ENCODE results near the gene FHIT.

Gene FHIT

DNA sequence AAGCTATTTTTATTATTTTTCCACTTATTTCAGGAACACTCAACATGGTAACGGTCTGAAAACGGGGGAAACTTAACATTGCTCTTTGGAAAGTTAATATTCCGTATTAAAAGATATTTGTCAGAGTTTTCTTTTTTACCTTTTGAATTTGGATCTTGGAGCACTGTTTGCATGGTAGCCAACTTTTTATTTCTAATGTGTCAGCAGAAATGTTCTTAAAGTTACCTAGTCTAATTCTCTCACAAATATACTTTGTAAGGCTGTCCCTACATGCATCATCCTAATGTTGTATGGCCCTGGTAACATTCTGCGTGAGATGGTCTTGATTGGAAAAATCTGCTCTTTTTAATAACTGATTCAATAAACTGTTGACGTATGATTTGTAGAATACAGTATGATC, 719.5 kb downstream of the FHIT start:
- H3K4me1 ChIP-seq (ENCODE audit: insufficient read depth, insufficient read length), result no peaks in the 10 kb centered on the region
- no peak overlapping the region for H3K9ac ChIP-seq (ENCODE audit: insufficient read length, low read depth)
- H3K36me3 ChIP-seq (ENCODE audit: insufficient read depth, insufficient read length, low read length), result no peaks in the 10 kb centered on the region
- H3K27me3 ChIP-seq (ENCODE audit: insufficient read depth, insufficient read length), result no peaks in the 10 kb centered on the region
- H3K4me3 ChIP-seq (ENCODE audit: insufficient read length, low read depth), result no peak overlapping the region
- H3K9me3 ChIP-seq (ENCODE audit: insufficient read depth, low read length), result no peaks in the 10 kb centered on the region
- TF ChIP-seq SUZ12 (IDR thresholded peaks at IDR 0.05; ENCODE audit: extremely low read depth, insufficient read depth, insufficient read length) (no peak), ZNF274 (IDR thresholded peaks at IDR 0.05; ENCODE audit: low read depth, low read length) (no peak), YY1 (IDR thresholded peaks at IDR 0.05; ENCODE audit: insufficient read depth, insufficient read length) (no peak)
- DNase-seq (ENCODE audit: low read depth, low spot score), result no peak

GRCh38 chr3:60528651-60529050, 722.6 kb downstream of the FHIT start:
- TF ChIP-seq YY1 (IDR thresholded peaks at IDR 0.05; ENCODE audit: insufficient read depth, insufficient read length) (no peak), SUZ12 (IDR thresholded peaks at IDR 0.05; ENCODE audit: extremely low read depth, insufficient read depth, insufficient read length) (no peak), ZNF274 (IDR thresholded peaks at IDR 0.05; ENCODE audit: low read depth, low read length) (no peak)
- no peaks in the 10 kb centered on the region for H3K27me3 ChIP-seq (ENCODE audit: insufficient read depth, insufficient read length)
- no peak for DNase-seq (ENCODE audit: low read depth, low spot score)
- no peak overlapping the region for H3K4me3 ChIP-seq (ENCODE audit: insufficient read length, low read depth)
- H3K4me1 ChIP-seq (ENCODE audit: insufficient read depth, insufficient read length), result no peaks in the 10 kb centered on the region
- H3K36me3 ChIP-seq (ENCODE audit: insufficient read depth, insufficient read length, low read length), result no peaks in the 10 kb centered on the region
- H3K9ac ChIP-seq (ENCODE audit: insufficient read length, low read depth), result no peak overlapping the region
- no peaks in the 10 kb centered on the region for H3K9me3 ChIP-seq (ENCODE audit: insufficient read depth, low read length)

GRCh38 chr3:60523536-60523935, 727.7 kb downstream of the FHIT start:
- H3K4me3 ChIP-seq (ENCODE audit: insufficient read length, low read depth), result no peak overlapping the region
- H3K4me1 ChIP-seq (ENCODE audit: insufficient read depth, insufficient read length), result no peaks in the 10 kb centered on the region
- no peak overlapping the region for H3K9ac ChIP-seq (ENCODE audit: insufficient read length, low read depth)
- H3K36me3 ChIP-seq (ENCODE audit: insufficient read depth, insufficient read length, low read length), result no peaks in the 10 kb centered on the region
- TF ChIP-seq ZNF274 (IDR thresholded peaks at IDR 0.05; ENCODE audit: low read depth, low read length) (no peak), SUZ12 (IDR thresholded peaks at IDR 0.05; ENCODE audit: extremely low read depth, insufficient read depth, insufficient read length) (no peak), YY1 (IDR thresholded peaks at IDR 0.05; ENCODE audit: insufficient read depth, insufficient read length) (no peak)
- H3K9me3 ChIP-seq (ENCODE audit: insufficient read depth, low read length), result no peaks in the 10 kb centered on the region
- DNase-seq (ENCODE audit: low read depth, low spot score), result no peak
- H3K27me3 ChIP-seq (ENCODE audit: insufficient read depth, insufficient read length), result no peaks in the 10 kb centered on the region

DNA sequence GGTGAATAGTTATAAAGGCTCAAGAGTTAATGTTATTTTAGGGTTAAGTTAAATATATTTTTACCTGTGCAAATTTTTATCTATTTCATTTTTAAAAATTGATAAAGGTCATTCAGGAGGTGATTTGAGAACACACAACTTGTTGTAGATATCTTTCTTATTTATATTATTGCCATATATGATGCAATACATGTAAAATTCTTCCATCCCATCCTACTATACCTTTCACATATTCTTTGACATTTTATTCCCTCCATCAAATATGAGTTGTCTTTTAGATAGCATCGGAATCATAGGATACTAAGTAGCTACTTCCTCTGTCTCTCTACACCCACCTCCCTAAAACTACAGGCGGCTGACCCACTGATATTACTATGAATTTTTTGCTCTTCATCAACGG, 734.1 kb downstream of the FHIT start:
- Histone ChIP-seq H3K9me3 (ENCODE audit: insufficient read depth, low read length) (no peaks in the 10 kb centered on the region), H3K9ac (ENCODE audit: insufficient read length, low read depth) (no peak overlapping the region), H3K27me3 (ENCODE audit: insufficient read depth, insufficient read length) (no peaks in the 10 kb centered on the region), H3K36me3 (ENCODE audit: insufficient read depth, insufficient read length, low read length) (no peaks in the 10 kb centered on the region), H3K4me3 (ENCODE audit: insufficient read length, low read depth) (no peak overlapping the region), H3K4me1 (ENCODE audit: insufficient read depth, insufficient read length) (no peaks in the 10 kb centered on the region)
- no peak for DNase-seq (ENCODE audit: low read depth, low spot score)
- no peak for TF ChIP-seq ZNF274 (IDR thresholded peaks at IDR 0.05; ENCODE audit: low read depth, low read length)
- TF ChIP-seq YY1 (IDR thresholded peaks at IDR 0.05; ENCODE audit: insufficient read depth, insufficient read length), result no peak
- TF ChIP-seq SUZ12 (IDR thresholded peaks at IDR 0.05; ENCODE audit: extremely low read depth, insufficient read depth, insufficient read length), result no peak

DNA sequence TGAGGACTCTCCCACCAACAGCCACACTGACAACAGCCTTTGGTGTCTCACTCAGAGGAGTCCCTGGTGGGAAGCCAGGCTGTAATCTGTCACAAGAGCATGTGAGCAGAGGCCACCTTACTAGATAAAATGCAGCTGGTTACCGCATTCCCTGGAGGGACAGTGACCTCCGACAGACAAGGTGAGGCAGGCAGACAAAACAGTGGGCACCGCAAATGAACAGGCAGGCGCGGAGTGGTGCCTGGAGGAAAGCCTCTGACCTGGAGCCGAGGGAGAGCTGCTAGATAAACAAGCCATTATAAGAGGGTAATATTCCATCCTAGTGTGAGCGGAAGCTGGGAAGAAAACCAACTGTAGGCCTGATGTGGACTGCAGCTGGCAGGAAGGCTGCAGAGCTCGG, 736.4 kb downstream of the FHIT start:
- Histone ChIP-seq H3K4me3 (ENCODE audit: insufficient read length, low read depth) (no peak overlapping the region), H3K9ac (ENCODE audit: insufficient read length, low read depth) (no peak overlapping the region), H3K9me3 (ENCODE audit: insufficient read depth, low read length) (no peaks in the 10 kb centered on the region), H3K4me1 (ENCODE audit: insufficient read depth, insufficient read length) (no peaks in the 10 kb centered on the region), H3K27me3 (ENCODE audit: insufficient read depth, insufficient read length) (no peaks in the 10 kb centered on the region), H3K36me3 (ENCODE audit: insufficient read depth, insufficient read length, low read length) (no peaks in the 10 kb centered on the region)
- DNase-seq (ENCODE audit: low read depth, low spot score), result no peak
- TF ChIP-seq ZNF274 (IDR thresholded peaks at IDR 0.05; ENCODE audit: low read depth, low read length) (no peak), YY1 (IDR thresholded peaks at IDR 0.05; ENCODE audit: insufficient read depth, insufficient read length) (no peak)

- no peak for DNase-seq (ENCODE audit: low read depth, low spot score)
- no peak overlapping the region for H3K9ac ChIP-seq (ENCODE audit: insufficient read length, low read depth)
- no peaks in the 10 kb centered on the region for H3K4me1 ChIP-seq (ENCODE audit: insufficient read depth, insufficient read length)
- no peak overlapping the region for H3K4me3 ChIP-seq (ENCODE audit: insufficient read length, low read depth)
- H3K36me3 ChIP-seq (ENCODE audit: insufficient read depth, insufficient read length, low read length), result no peaks in the 10 kb centered on the region
- no peaks in the 10 kb centered on the region for H3K27me3 ChIP-seq (ENCODE audit: insufficient read depth, insufficient read length)
- H3K9me3 ChIP-seq (ENCODE audit: insufficient read depth, low read length), result no peaks in the 10 kb centered on the region
- no peak for TF ChIP-seq SUZ12 (IDR thresholded peaks at IDR 0.05; ENCODE audit: extremely low read depth, insufficient read depth, insufficient read length)
- no peak for TF ChIP-seq ZNF274 (IDR thresholded peaks at IDR 0.05; ENCODE audit: low read depth, low read length)
- TF ChIP-seq YY1 (IDR thresholded peaks at IDR 0.05; ENCODE audit: insufficient read depth, insufficient read length), result no peak
Measured at GRCh38 chr3:60514085-60514649, 737.1 kb downstream of the FHIT start.

GRCh38 chr3:60513241-60513640, 738.0 kb downstream of the FHIT start:
- H3K9me3 ChIP-seq (ENCODE audit: insufficient read depth, low read length), result no peaks in the 10 kb centered on the region
- no peaks in the 10 kb centered on the region for H3K36me3 ChIP-seq (ENCODE audit: insufficient read depth, insufficient read length, low read length)
- no peak overlapping the region for H3K4me3 ChIP-seq (ENCODE audit: insufficient read length, low read depth)
- no peak overlapping the region for H3K9ac ChIP-seq (ENCODE audit: insufficient read length, low read depth)
- TF ChIP-seq SUZ12 (IDR thresholded peaks at IDR 0.05; ENCODE audit: extremely low read depth, insufficient read depth, insufficient read length) (no peak), YY1 (IDR thresholded peaks at IDR 0.05; ENCODE audit: insufficient read depth, insufficient read length) (no peak), ZNF274 (IDR thresholded peaks at IDR 0.05; ENCODE audit: low read depth, low read length) (no peak)
- no peaks in the 10 kb centered on the region for H3K4me1 ChIP-seq (ENCODE audit: insufficient read depth, insufficient read length)
- H3K27me3 ChIP-seq (ENCODE audit: insufficient read depth, insufficient read length), result no peaks in the 10 kb centered on the region
- DNase-seq (ENCODE audit: low read depth, low spot score), result no peak
